IMR-90 (cell line): ENCODE results near the gene SS18L1. TPM values are rescaled to one million over a fixed set of nuclear protein-coding genes. Genes with fewer than 3 reads are reported as not detected.

Experiments
- ELK1 ChIP-seq: fragments of 150-350 bp; IDR thresholded peaks from 2 replicates; pipeline ENCODE4 v1.6.1; 2016; ENCODE audit warnings: low read depth, mild to moderate bottlenecking, low read length, moderate library complexity, borderline replicate concordance
- POLR2A ChIP-seq: IDR thresholded peaks from 2 replicates; pipeline ENCODE4 v1.6.1; 2012; ENCODE audit warnings: mild to moderate bottlenecking, low read depth, low read length
- USF2 ChIP-seq: fragments of 150-350 bp; IDR thresholded peaks from 2 replicates; pipeline ENCODE4 v1.6.1; 2017; ENCODE audit warnings: mild to moderate bottlenecking, antibody characterized with exemption, low read length, low read depth
- polyA plus RNA-seq, 3 experiments: library from polyadenylated mRNA; depleted of rRNA; stranded (reverse); fragments of >200 nt; gene quantifications; 2 replicates each; pipeline ENCODE4 v1.2.3, GENCODE V29; 2012; ENCODE audit warnings: low replicate concordance in 1 of 3
- total RNA-seq: library from RNA; depleted of rRNA; stranded (reverse); fragments of >200 nt; gene quantifications from 2 replicates; pipeline ENCODE4 v1.2.3, GENCODE V29; 2012

SS18L1 gene
- total and polyA plus RNA-seq, 2 of the 4 experiments (the other 2 are of a cell fraction) = 8.1 to 12.2 TPM

- no peak for TF ChIP-seq USF2
- no peak for TF ChIP-seq POLR2A
- TF ChIP-seq ELK1 = no peak
These were observed 24.5 kb upstream of the SS18L1 start (continued) for GRCh38 chr20:62119115-62119514.
